K562 (cell line): ENCODE results near the gene CSN3.

ENCODE experiments used
- GTF2F1 ChIP-seq: IDR thresholded peaks from 2 replicates; pipeline ENCODE4 v1.6.1; 2011; ENCODE audit warnings: low read depth, low read length, improper control_type of control experiment
- HDAC8 ChIP-seq: fragments of 450-650 bp; IDR thresholded peaks from 2 replicates; pipeline ENCODE4 v1.6.1; 2016; ENCODE audit warnings: mild to moderate bottlenecking, missing genetic modification characterization, moderate library complexity, missing compliant biosample characterization
- KLF10 ChIP-seq: fragments of 250-450 bp; sonication (Bioruptor Pico); IDR thresholded peaks from 2 replicates; pipeline ENCODE4 v1.6.1; 2021; ENCODE audit warnings: matching md5 sums
- MXI1 ChIP-seq: IDR thresholded peaks from 2 replicates; pipeline ENCODE4 v1.6.1; 2011; ENCODE audit warnings: low read depth, mild to moderate bottlenecking, improper control_type of control experiment, low read length
- PHF21A ChIP-seq: fragments of 450-650 bp; IDR thresholded peaks from 2 replicates; pipeline ENCODE4 v1.6.1; 2017; ENCODE audit warnings: low read depth, borderline replicate concordance
- PTBP1 ChIP-seq: fragments of 200-400 bp; formaldehyde crosslinking; IDR thresholded peaks from 2 replicates; pipeline ENCODE4 v1.6.1; 2017; ENCODE audit warnings: low read depth, low read length
- SPI1 ChIP-seq: IDR thresholded peaks from 2 replicates; pipeline ENCODE4 v1.6.1; 2011; ENCODE audit warnings: low read depth, low read length, control low read depth, borderline replicate concordance
- TF ChIP-seq, protein P1 (sequence below): sonication (generic); formaldehyde crosslinking; IDR thresholded peaks from 2 replicates; pipeline ENCODE4 v1.9.0; 2022; ENCODE audit warnings: mild to moderate bottlenecking, missing genetic modification reagents
- TF ChIP-seq, protein P2 (sequence below), 2 experiments: fragments of 450-650 bp; formaldehyde crosslinking in 1 of 2; IDR thresholded peaks; 2 replicates each; pipeline versions ENCODE4 v1.4.0 to v1.6.1; 2014 to 2020; ENCODE audit warnings: mild to moderate bottlenecking in 2 of 2, borderline replicate concordance in 1 of 2, low read depth in 1 of 2

DNA sequence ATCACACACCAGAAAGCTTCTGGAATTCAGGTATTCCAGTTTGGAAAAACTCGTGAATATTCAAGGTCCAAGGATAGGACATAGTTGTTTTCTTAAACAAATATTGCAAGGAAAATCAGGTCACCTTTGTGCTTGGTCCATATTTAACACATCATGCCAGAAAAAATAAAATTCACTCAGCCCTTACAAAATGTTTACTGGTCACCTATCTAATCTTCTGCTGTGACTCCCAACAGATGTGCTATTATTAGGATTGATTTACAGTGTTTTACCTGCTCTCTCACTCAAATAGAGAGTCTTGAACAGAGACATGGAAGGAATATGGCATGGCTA lies 9.5 kb downstream of the CSN3 start:
- TF ChIP-seq SPI1 (no peak), MXI1 (no peak), HDAC8 (tag) (no peak), PHF21A (no peak), PTBP1 (no peak), GTF2F1 (no peak), KLF10 (CRISPR knock-in tag) (no peak)
- TF ChIP-seq, protein P1, sequence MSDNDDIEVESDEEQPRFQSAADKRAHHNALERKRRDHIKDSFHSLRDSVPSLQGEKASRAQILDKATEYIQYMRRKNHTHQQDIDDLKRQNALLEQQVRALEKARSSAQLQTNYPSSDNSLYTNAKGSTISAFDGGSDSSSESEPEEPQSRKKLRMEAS (CRISPR knock-in tag) = no peak
- TF ChIP-seq, protein P2, sequence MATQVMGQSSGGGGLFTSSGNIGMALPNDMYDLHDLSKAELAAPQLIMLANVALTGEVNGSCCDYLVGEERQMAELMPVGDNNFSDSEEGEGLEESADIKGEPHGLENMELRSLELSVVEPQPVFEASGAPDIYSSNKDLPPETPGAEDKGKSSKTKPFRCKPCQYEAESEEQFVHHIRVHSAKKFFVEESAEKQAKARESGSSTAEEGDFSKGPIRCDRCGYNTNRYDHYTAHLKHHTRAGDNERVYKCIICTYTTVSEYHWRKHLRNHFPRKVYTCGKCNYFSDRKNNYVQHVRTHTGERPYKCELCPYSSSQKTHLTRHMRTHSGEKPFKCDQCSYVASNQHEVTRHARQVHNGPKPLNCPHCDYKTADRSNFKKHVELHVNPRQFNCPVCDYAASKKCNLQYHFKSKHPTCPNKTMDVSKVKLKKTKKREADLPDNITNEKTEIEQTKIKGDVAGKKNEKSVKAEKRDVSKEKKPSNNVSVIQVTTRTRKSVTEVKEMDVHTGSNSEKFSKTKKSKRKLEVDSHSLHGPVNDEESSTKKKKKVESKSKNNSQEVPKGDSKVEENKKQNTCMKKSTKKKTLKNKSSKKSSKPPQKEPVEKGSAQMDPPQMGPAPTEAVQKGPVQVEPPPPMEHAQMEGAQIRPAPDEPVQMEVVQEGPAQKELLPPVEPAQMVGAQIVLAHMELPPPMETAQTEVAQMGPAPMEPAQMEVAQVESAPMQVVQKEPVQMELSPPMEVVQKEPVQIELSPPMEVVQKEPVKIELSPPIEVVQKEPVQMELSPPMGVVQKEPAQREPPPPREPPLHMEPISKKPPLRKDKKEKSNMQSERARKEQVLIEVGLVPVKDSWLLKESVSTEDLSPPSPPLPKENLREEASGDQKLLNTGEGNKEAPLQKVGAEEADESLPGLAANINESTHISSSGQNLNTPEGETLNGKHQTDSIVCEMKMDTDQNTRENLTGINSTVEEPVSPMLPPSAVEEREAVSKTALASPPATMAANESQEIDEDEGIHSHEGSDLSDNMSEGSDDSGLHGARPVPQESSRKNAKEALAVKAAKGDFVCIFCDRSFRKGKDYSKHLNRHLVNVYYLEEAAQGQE (IDR thresholded peaks at IDR 0.05; ENCODE audit: borderline replicate concordance) = no peak
- TF ChIP-seq, protein P2 (CRISPR knock-in tag; IDR thresholded peaks at IDR 0.05; ENCODE audit: low read depth) = no peak
